HFFc6 (cell line): ENCODE data around the gene GCAT. TPM values are rescaled to one million over a fixed set of nuclear protein-coding genes. Genes with fewer than 3 reads are reported as not detected.

Experiments
- DNase-seq: peaks from one replicate; pipeline ENCODE4 v3.0.0-alpha.2; 2018
- H3K27ac Mint-ChIP-seq: 2 replicates; pipeline ENCODE4 v1.8.0; 2020; ENCODE audit warnings: mild to moderate bottlenecking, mixed read lengths
- H3K27me3 Mint-ChIP-seq: 2 replicates; pipeline ENCODE4 v1.8.0; 2021; ENCODE audit warnings: mild to moderate bottlenecking, moderate library complexity, mixed read lengths; ENCODE audit not compliant: insufficient read depth
- H3K36me3 Mint-ChIP-seq: 2 replicates; pipeline ENCODE4 v1.8.0; 2021; ENCODE audit warnings: low read depth, mixed read lengths
- H3K4me1 Mint-ChIP-seq: 2 replicates; pipeline ENCODE4 v1.8.0; 2020; ENCODE audit warnings: low read depth, mixed read lengths
- H3K4me3 Mint-ChIP-seq: 2 replicates; pipeline ENCODE4 v1.8.0; 2020; ENCODE audit warnings: mild to moderate bottlenecking, moderate library complexity, mixed read lengths
- H3K9me3 Mint-ChIP-seq: 2 replicates; pipeline ENCODE4 v1.8.0; 2020; ENCODE audit warnings: mild to moderate bottlenecking, mixed read lengths
- CTCF ChIP-seq: fragments of 200-600 bp; sonication (generic); IDR thresholded peaks from 2 replicates; pipeline ENCODE4 v1.5.0; 2021; ENCODE audit warnings: antibody characterized with exemption, mild to moderate bottlenecking
- total RNA-seq, 6 experiments: library from RNA; stranded (reverse); fragmentation: NEBNext Ultra II Directional; extraction: Animal tissue kit (Norgen Biotek cat#: 25700); gene quantifications; 2 replicates in 1 of 6; 3 replicates in 5 of 6; pipeline ENCODE4 v1.2.3, GENCODE V29; 2021

Gene GCAT
- total RNA-seq, 6 experiments from 2014 or later, result 27.6 to 42.3 (median 29.2) TPM

DNA sequence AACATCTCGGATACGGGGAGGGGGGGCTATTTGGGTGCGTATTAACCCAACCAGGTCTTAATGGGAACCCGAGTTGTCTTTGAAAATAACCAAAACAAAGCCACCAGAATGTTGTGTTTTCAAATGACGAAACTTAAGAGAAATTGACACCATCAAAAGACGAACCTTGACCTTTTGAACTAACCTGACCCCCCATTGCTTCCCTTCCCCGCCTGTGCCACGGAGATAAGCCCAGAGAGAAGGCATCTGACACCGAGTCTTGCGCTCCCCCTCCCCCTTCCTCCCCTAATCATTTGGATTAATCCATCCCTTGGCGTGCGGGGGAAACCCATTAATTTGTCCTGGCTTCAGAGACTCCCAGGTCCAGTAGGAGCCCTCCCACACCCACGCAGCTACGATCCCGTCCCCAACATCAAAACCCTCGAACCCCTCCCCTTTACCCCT is 4.5 kb upstream of the GCAT start:
- Mint-ChIP-seq H3K27ac (peak overlapping the region; percentile 29), H3K27me3 (peaks cover 3% of the 10 kb centered on the region), H3K9me3 (no peaks in the 10 kb centered on the region), H3K4me1 (peaks cover 44% of the 10 kb centered on the region), H3K36me3 (no peaks in the 10 kb centered on the region; the same call in 1 of the 2 replicates), H3K4me3 (peak overlapping the region; percentile 80)
- DNase-seq, result no peak
- TF ChIP-seq CTCF, result no peak

GRCh38 chr22:37803639-37804351 is 3.9 kb upstream of the GCAT start:
- Mint-ChIP-seq H3K27ac (peak overlapping the region; percentile 74), H3K4me3 (peak overlapping the region; percentile 80), H3K27me3 (peaks cover 3% of the 10 kb centered on the region), H3K9me3 (no peaks in the 10 kb centered on the region), H3K4me1 (peaks cover 48% of the 10 kb centered on the region), H3K36me3 (no peaks in the 10 kb centered on the region; the same call in 1 of the 2 replicates)
- no peak for DNase-seq
- TF ChIP-seq CTCF, result no peak

- H3K27me3 Mint-ChIP-seq, result peaks cover 3% of the 10 kb centered on the region
- peak overlapping the region; percentile 67 for H3K4me3 Mint-ChIP-seq
- no peak for TF ChIP-seq CTCF
- no peak for DNase-seq
- peaks cover 48% of the 10 kb centered on the region for H3K4me1 Mint-ChIP-seq
- peak overlapping the region; percentile 74 for H3K27ac Mint-ChIP-seq
- no peaks in the 10 kb centered on the region; the same call in 1 of the 2 replicates for H3K36me3 Mint-ChIP-seq
- H3K9me3 Mint-ChIP-seq, result no peaks in the 10 kb centered on the region
Measured at GRCh38 chr22:37804352-37804880, 3.3 kb upstream of the GCAT start.

- peak overlapping the region; percentile 84 for H3K27ac Mint-ChIP-seq
- no peak for TF ChIP-seq CTCF
- H3K36me3 Mint-ChIP-seq, result no peaks in the 10 kb centered on the region; the same call in 1 of the 2 replicates
- H3K9me3 Mint-ChIP-seq, result no peaks in the 10 kb centered on the region
- peak overlapping the region; percentile 91 for H3K4me3 Mint-ChIP-seq
- H3K27me3 Mint-ChIP-seq, result peaks cover 5% of the 10 kb centered on the region
- peaks cover 48% of the 10 kb centered on the region for H3K4me1 Mint-ChIP-seq
- DNase-seq, result peak; percentile 85
Measured at GRCh38 chr22:37804881-37805809, 2.6 kb upstream of the GCAT start.

GRCh38 chr22:37805810-37806277 is 1.9 kb upstream of the GCAT start:
- DNase-seq, result no peak
- peaks cover 48% of the 10 kb centered on the region for H3K4me1 Mint-ChIP-seq
- H3K36me3 Mint-ChIP-seq, result no peaks in the 10 kb centered on the region; the same call in 1 of the 2 replicates
- peak overlapping the region; percentile 91 for H3K4me3 Mint-ChIP-seq
- peak overlapping the region; percentile 84 for H3K27ac Mint-ChIP-seq
- no peaks in the 10 kb centered on the region for H3K9me3 Mint-ChIP-seq
- TF ChIP-seq CTCF, result no peak; the same call in 1 of the 2 replicates
- H3K27me3 Mint-ChIP-seq, result peaks cover 5% of the 10 kb centered on the region
